LoVo (cell line): ENCODE data around the gene BNIPL.

Experiments
- DNase-seq: peaks from one replicate; pipeline ENCODE4 v3.0.0-alpha.2; 2016; ENCODE audit warnings: low spot score

Gene BNIPL

GRCh38 chr1:151059109-151060006, 23.0 kb downstream of the BNIPL start, which contains the start of gene CDC42SE1:
CDC42SE1 (minus strand) TSS chr1:151059622; CDS start chr1:151055730, 3,892 bp downstream.
- DNase-seq, result peak; percentile 88

DNA sequence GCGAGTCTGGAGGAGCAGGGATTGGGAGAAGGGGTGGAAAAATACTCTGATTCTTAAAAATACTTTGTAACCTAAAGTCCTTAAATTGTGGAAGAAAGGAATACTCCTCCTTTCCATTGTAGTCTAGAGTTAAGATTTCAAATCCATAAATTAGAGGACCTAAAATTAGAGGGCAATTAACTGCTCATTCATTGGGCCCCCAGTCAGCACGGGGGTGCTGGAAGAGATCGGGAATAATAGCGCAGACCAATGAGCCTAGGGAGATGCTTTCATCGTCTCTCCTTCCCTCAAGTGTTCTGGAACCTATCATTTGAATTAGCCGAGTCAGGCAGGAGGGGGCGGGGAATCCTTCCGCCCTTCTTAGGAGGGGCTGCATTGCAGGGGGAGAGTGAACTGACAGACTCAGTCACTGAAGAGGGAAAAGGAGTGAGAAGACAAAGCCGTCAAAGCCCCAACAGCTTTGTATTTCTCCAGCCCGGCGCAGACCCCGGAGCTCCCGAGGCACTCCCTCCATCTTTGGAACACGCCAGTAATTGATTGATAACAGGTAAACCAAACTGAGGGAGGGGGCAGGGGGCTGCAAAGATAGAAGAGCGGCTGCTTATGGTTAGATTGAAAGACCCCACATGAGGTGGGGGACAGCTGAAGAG, 23.7 kb downstream of the BNIPL start, which contains the start of gene MLLT11:
Gene MLLT11, plus strand, starts transcription at position 391 of the 650 bp plus-strand sequence. CDS start 6,828 bp downstream, outside the sequence.
- no peak for DNase-seq

DNA sequence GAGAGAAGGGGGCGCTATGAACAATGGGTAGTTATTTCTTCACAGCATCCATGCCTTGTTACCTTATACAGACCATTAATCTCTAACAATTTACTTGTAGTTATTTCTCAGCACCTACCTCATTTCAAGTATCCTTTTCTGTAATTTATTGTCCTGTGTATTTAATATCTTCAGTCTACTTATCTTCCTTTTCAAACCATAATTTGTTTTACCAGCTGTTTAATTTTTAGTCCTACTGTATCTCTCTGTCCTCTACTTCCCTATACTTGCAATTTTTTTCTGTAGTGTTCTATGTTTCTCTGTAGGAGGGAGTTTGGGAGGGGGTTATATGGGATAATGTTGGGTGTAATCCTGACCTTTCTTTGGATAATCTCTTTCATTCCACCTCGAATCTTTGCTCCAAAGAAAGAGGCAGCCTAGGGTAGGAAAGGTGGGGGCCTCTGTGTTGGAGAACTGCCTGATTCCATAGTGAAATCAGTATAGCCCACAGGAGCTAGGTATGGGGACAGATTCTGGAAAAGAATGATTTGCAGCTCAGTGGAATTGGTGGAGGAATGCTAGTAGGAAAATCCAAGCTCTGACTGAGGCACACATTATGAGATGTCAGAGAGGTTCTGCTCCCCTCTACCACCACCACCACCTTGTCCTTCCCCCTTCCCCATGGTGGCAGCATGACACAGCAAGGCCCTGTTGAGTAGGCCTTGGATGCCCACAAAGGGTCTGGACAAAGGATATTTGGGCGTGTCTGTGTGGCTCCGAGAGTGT, 24.5 kb downstream of the BNIPL start:
- DNase-seq, result no peak

DNA sequence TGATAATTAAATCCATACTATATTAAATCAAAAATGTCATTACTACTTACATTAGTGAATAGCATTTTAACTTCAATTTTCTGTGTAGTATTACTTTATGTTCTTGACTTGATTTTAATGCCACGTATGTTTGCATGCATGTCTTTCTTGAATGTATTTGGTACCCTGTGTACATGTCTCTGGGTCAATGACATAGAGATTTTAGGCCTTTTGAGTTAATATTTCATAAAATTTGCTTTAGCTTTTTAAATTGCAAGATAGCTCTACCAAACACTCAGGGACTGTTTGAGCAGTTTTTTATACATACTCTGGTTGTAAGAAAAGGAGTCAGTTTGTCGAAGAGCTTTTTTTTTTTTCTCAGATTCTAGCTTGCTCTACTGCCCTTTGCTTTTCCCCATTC, 25.3 kb downstream of the BNIPL start:
- DNase-seq, result no peak

GRCh38 chr1:151062741-151063371, 26.5 kb downstream of the BNIPL start:
- no peak for DNase-seq

DNA sequence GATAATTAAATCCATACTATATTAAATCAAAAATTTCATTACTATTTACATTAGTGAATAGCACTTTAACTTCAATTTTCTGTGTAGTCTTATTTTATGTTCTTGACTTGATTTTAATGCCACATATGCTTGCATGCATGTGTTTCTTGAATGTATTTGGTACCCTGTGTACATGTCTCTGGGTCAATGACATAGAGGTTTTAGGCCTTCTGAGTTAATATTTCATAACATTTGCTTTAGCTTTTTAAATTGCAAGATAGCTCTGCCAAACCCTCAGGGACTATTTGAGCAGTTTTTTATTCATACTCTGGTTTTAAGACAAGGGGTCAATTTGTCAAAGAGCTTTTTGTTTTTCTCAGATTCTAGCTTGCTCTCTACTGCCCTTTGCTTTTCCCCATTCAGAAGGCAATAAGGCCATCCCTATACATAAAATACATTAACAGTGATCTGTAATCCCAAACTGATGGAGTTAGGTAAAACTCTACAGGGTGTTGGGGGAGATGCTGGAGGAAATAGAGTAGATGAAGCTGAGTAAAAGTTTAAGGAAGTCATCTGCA, 28.8 kb downstream of the BNIPL start:
- no peak for DNase-seq

- no peak for DNase-seq
These were observed 30.8 kb downstream of the BNIPL start for GRCh38 chr1:151067185-151067584.

GRCh38 chr1:151069103-151069486, 32.7 kb downstream of the BNIPL start:
- DNase-seq, result no peak

DNA sequence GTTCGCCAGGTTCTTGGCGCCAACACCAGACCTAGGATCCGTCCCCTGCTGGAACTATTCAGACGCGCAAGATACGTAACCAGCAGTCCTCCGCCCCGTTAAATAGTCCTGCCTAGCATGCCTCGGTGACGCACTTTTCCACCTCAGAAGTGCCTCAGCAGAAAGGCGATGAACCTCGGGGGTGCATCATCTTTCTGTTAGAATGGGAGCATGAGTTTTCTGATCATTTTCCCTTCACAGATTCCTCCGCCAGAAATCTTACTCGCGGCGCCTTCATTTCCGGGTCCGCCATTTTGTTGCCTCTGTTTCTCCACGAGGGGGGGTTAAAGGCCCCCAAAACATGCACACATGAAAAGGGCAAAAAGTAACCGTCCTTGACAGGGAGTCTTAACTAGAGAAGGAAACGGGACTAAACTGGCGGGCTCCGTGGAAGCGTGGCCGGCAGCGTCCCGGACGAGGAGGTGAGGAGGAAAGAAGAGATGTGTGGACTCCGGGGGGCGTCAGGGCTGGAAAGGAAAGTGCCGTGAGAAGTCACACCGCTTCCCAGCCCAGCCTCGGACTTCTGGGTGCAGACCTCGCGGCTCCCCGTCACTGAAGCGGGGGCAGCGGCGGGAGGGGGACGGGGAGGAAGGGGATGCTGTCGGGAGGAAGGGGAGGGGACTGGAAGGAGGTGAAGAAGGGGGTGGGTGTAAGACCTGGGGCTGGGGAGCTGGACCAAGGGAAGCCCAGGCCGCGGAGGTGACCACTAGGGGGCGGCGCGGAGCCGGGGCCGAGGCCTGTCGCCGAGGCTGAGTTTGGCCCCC, 34.3 kb downstream of the BNIPL start, which contains the start of gene GABPB2:
Gene GABPB2, plus strand, starts transcription at position 288 of the 803 bp plus-strand sequence. CDS start 17,429 bp downstream, outside the sequence.
- DNase-seq, result peak; percentile 93

DNA sequence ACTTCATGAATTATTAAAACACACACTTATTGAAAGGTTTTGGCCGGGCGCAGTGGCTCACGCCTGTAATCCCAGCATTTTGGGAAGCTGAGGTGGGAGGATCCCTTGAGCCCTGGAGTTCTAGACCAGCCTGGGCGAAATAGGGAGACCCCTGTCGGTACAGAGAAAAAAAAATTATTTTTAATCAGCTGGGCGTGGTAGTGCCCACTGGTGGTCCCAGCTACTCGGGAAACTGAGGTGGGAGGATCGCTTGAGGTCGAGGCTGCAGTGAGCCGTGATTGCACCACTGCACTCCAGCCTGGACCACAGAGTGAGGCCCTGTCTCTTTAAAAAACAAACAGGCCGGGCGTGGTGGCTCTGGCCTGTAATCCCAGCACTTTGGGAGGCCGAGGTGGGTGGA, 35.8 kb downstream of the BNIPL start:
- DNase-seq, result no peak

GRCh38 chr1:151085953-151086559, 49.7 kb downstream of the BNIPL start:
- no peak for DNase-seq
